Psoas muscle (tissue), 8 donors: ENCODE measurements around the gene FAM227A. TPM values are rescaled to one million over a fixed set of nuclear protein-coding genes. Genes with fewer than 3 reads are reported as not detected.

Experiments used
- ATAC-seq, 4 donors: fragments of 200-7000 bp; cut with Tn5 transposase; one replicate each; pipeline ENCODE4 v1.9.1; 2020; ENCODE audit warnings: moderate library complexity in 3 of 4, mild to moderate bottlenecking in 2 of 4
- DNase-seq, 2 donors: peaks; one replicate each; pipeline ENCODE4 v3.0.0-alpha.2; 2020
- H3K27ac ChIP-seq: fragments of 200-600 bp; one replicate; pipeline ENCODE4 v1.8.0; 2022
- H3K27me3 ChIP-seq, 3 donors: fragments of 200-600 bp in 1 of 3; one replicate each; pipeline versions ENCODE4 v1.6.1 to v1.8.0; 2013 to 2022; ENCODE audit warnings: low read length in 2 of 3, mild to moderate bottlenecking in 2 of 3, moderate library complexity in 1 of 3; ENCODE audit not compliant: insufficient read depth in 3 of 3
- H3K36me3 ChIP-seq, 2 donors: fragments of 200-600 bp in 1 of 2; one replicate each; pipeline versions ENCODE4 v1.6.1 to v1.8.0; 2013 to 2022; ENCODE audit warnings: low read depth in 1 of 2, mild to moderate bottlenecking in 1 of 2, moderate library complexity in 1 of 2; ENCODE audit not compliant: insufficient read depth in 1 of 2
- H3K4me1 ChIP-seq: fragments of 200-600 bp; one replicate; pipeline ENCODE4 v1.8.0; 2022
- H3K4me3 ChIP-seq: fragments of 200-600 bp; one replicate; pipeline ENCODE4 v1.8.0; 2022; ENCODE audit warnings: mild to moderate bottlenecking
- H3K9me3 ChIP-seq: fragments of 200-600 bp; one replicate; pipeline ENCODE4 v1.8.0; 2022
- WGBS, 3 donors: extraction: QIAGEN DNeasy Blood & Tissue Kit; methylation state at CpG; one replicate each; pipeline versions ENCODE4 v1.1.6 to v1.1.7; 2013; 5-methylcytosine and 5-hydroxymethylcytosine counted together
- intact Hi-C, 2 donors: fragments of 100-400 bp; cut with DNase I; formaldehyde crosslinking; loops; one replicate each; pipeline versions ENCODE4 v1.11.0 to v1.14.2; 2022
- polyA plus RNA-seq, 3 donors: library from polyadenylated mRNA; stranded (reverse); fragments of 200-250 nt; gene quantifications; one replicate each; pipeline ENCODE4 v1.2.3, GENCODE V29; 2013
- total RNA-seq, 4 donors: library from RNA; stranded (reverse); fragmentation: NEBNext Ultra II Directional in 2 of 4; extraction: Animal tissue kit (Norgen Biotek cat#: 25700) in 2 of 4; gene quantifications; one replicate each; pipeline versions ENCODE4 v1.2.1 to v1.2.4, GENCODE V29; 2021 to 2023
- TF ChIP-seq, protein P1 (sequence below): fragments of 200-600 bp; IDR thresholded peaks from one replicate; pipeline ENCODE4 v1.8.0; 2022; ENCODE audit warnings: antibody characterized with exemption
- donor health status: healthy with polysubstance abuse.
- donor health status: DM: no; HTN: no; CAD: no; lungs with moderate emphysema.
- donor health status: Bipolar disorder and iron deficiency.
- donor health status: healthy.
- donor health status: DM: yes; HTN: yes; CAD: no.
- donor health status: DM: no; HTN: no; CAD: no.
- donor health status: DM: no; HTN: no; CAD: no.
- donor health status: DM: yes; HTN: yes; CAD: no.

FAM227A gene
- total and polyA plus RNA-seq, 7 donors, result 0.03 to 0.34 (median 0.18) TPM

- no peaks in the 10 kb centered on the region for H3K9me3 ChIP-seq
- H3K4me1 ChIP-seq, result no peaks in the 10 kb centered on the region
- DNase-seq (no peak), ATAC-seq (no peak)
- intact Hi-C loops, result loop anchor here in 1 of 2 donors (5.0 kb wide), 1 partner anchor 64 kb away; no protein-coding TSS in a partner anchor
- no peaks in the 10 kb centered on the region for H3K27me3 ChIP-seq
- 89 to 98% (median 95%) methylated on average over 3 of the region's 3 CpGs for WGBS, 3 donors
- H3K27ac ChIP-seq, result no peak overlapping the region
- no peak overlapping the region for H3K4me3 ChIP-seq
- TF ChIP-seq, protein P1, sequence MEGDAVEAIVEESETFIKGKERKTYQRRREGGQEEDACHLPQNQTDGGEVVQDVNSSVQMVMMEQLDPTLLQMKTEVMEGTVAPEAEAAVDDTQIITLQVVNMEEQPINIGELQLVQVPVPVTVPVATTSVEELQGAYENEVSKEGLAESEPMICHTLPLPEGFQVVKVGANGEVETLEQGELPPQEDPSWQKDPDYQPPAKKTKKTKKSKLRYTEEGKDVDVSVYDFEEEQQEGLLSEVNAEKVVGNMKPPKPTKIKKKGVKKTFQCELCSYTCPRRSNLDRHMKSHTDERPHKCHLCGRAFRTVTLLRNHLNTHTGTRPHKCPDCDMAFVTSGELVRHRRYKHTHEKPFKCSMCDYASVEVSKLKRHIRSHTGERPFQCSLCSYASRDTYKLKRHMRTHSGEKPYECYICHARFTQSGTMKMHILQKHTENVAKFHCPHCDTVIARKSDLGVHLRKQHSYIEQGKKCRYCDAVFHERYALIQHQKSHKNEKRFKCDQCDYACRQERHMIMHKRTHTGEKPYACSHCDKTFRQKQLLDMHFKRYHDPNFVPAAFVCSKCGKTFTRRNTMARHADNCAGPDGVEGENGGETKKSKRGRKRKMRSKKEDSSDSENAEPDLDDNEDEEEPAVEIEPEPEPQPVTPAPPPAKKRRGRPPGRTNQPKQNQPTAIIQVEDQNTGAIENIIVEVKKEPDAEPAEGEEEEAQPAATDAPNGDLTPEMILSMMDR, result no peak
- H3K36me3 ChIP-seq, result peaks cover 4 to 32% of the 10 kb centered on the region in 2 donors
These were observed 19.6 kb upstream of the FAM227A start for GRCh38 chr22:38675833-38676232.

GRCh38 chr22:38674888-38675287, 18.7 kb upstream of the FAM227A start:
- WGBS, 3 donors, result 51 to 69% (median 51%) methylated on average over 5 of the region's 5 CpGs
- Histone ChIP-seq H3K27me3 (no peaks in the 10 kb centered on the region), H3K4me3 (no peak overlapping the region), H3K27ac (no peak overlapping the region), H3K9me3 (no peaks in the 10 kb centered on the region), H3K4me1 (no peaks in the 10 kb centered on the region), H3K36me3 (peaks cover 4 to 36% of the 10 kb centered on the region in 2 donors)
- intact Hi-C loops, result loop anchor here in 1 of 2 donors (5.0 kb wide), 1 partner anchor 63 kb away; no protein-coding TSS in a partner anchor
- ATAC-seq (peak in 1 of 4 donors; percentile 17), DNase-seq (no peak)
- TF ChIP-seq, protein P1, result no peak

DNA sequence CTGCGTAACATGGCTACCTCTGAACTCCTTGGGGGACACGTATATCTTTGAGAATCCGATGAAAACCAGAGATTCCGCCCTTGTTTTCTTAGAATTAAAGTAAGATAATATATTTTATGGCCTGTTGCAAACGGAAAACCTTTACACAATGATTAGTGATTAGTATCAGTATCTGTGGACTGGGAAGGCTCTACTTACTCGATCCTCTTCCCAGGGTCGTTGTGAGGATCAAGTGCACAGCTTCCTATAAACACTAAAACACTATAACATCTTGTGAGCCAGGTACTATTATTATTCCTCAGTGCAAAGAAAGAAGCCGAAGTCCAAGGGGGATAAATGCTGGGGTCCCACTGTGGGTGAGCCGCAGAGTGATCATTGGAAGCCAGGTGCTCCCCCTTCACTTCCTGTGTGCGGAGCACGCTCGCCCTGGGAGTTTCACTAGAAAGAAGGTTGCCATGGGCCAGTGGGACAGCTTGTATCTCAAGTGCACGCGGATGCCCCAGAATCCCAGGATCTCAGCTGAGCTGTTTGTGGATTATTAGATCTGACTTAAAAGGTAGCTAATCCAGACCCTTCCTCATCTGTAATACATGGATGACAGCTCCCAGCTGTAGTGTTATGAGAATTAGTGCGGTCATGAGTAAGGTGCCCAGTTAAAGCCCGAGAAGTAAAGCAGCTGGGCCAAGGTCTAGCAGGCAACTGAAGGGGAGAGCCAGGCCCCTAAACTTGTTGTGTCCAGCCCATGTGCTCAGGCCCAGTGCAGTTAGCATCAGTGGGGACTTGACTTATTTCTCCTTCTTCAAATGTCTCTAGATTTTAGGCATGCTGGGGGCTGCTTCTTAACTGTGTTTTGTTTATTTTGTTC, 1.1 kb upstream of the FAM227A start:
- H3K36me3 ChIP-seq, result peaks cover 2 to 13% of the 10 kb centered on the region in 2 donors
- no peaks in the 10 kb centered on the region for H3K9me3 ChIP-seq
- TF ChIP-seq, protein P1, result no peak
- DNase-seq, result no peak
- H3K4me1 ChIP-seq, result peaks cover 15% of the 10 kb centered on the region
- H3K27me3 ChIP-seq, result no peaks in the 10 kb centered on the region
- peak overlapping the region; percentile 82 for H3K4me3 ChIP-seq
- intact Hi-C loops, result no loop called here
- H3K27ac ChIP-seq, result peak overlapping the region; percentile 97
- ATAC-seq, result no peak
- WGBS, 3 donors, result 8 to 11% (median 10%) methylated on average over 16 of the region's 16 CpGs

DNA sequence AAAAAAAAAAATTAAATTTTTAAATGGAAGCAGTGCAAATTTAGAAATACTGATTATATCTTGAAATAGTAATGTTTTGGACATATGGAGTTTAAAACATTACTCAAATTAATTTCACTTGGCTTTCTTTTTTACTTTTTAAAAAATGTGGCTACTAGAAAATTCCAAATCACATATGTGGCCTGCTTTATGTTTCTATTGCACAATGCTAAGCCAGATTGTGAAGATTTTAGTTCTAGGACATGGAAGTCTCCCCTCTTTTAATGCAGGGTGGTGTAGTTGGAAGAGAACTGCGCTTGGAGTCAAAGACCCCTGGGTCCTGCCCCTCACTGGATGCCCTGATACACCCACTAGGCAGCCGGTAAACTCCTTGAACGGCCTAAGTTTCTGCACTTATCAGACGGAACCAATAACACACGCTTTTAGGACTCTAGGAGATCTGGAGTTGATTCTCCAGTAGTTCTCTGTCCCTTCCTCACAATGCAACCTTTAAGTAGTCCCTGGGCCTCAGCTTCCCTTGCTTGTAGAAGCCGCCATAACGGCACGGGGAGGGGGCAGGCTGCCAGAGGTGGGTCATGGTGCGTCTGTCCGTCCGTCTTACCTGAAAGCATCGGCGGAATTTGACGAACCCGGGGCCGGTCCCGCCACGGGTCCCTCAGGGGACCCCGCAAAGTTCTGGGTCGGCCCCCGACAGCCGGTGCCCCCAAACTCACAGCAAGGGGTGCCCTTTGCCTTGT, 505 bp downstream of the FAM227A start:
- TF ChIP-seq, protein P1, result no peak
- DNase-seq, result peak in 1 of 2 donors; percentile 56

More for the DNA sequence above, 505 bp downstream of the FAM227A start:
- Histone ChIP-seq H3K4me3 (peak overlapping the region; percentile 82), H3K27ac (peak overlapping the region; percentile 97), H3K27me3 (no peaks in the 10 kb centered on the region), H3K9me3 (no peaks in the 10 kb centered on the region), H3K4me1 (peaks cover 15% of the 10 kb centered on the region), H3K36me3 (no peaks in the 10 kb centered on the region)
- intact Hi-C loops, result no loop called here
- 6 to 9% (median 8%) methylated on average over 22 of the region's 22 CpGs for WGBS, 3 donors
- peak in 3 of 4 donors; percentile 3 to 16 (median 4) for ATAC-seq
